GM10847 (cell line): ENCODE results near the gene SPATA19.

Experiments used
- POLR2A ChIP-seq: IDR thresholded peaks from 2 replicates; pipeline ENCODE4 v1.6.1; 2011; ENCODE audit not compliant: insufficient read length; ENCODE audit errors: extremely low read depth

Gene SPATA19

GRCh38 chr11:133845413-133845812 lies at the start of gene SPATA19:
TSS of gene SPATA19 (minus strand) at chr11:133845513. CDS start at chr11:133845446, 67 bp downstream.
- TF ChIP-seq POLR2A = no peak

GRCh38 chr11:133895061-133895479 lies 49.8 kb upstream of the SPATA19 start:
- no peak for TF ChIP-seq POLR2A

GRCh38 chr11:133893381-133893780 lies 48.1 kb upstream of the SPATA19 start:
- TF ChIP-seq POLR2A = no peak

DNA sequence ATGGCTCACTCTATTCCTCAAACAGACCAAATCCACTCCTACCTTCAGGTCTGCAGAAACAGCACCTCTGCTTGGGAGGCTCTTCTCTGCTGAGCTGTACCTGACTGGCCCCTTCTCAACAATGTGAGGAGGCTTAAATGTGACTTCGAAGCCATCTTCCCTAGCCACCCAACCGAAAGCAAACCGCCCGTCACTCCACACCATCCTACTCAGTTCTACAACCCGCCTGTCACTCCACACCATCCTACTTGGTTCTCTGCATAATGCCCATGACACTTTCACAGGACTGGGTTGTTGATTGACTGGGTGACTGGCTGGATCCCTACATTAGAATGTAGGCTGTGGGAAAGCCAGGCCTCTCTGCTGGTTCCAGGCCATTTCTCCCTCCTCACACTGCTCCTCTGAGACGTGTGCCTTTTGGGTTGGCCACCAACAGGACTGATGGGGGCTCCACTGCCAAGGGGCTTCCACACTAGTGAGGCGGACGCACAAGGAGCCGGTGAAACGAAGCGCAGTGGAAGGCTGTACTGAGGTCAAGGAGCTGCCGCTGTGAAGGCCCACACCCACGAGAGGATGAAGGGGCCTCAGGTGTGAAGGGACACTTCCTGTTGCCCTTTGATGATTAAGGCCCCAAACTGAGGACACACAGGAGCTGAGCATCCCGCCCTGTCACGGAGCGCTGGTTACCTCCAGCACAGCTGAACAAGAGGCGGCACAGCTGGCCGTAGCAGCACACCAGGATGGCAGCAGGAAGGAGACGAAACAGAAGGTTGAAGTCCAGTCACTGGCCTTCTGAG lies 47.5 kb upstream of the SPATA19 start:
- no peak for TF ChIP-seq POLR2A

GRCh38 chr11:133892126-133892525 lies 46.8 kb upstream of the SPATA19 start:
- no peak for TF ChIP-seq POLR2A

- no peak for TF ChIP-seq POLR2A
Observed at GRCh38 chr11:133889893-133890292, 44.6 kb upstream of the SPATA19 start.

GRCh38 chr11:133889188-133889587 lies 43.9 kb upstream of the SPATA19 start:
- no peak for TF ChIP-seq POLR2A

- no peak for TF ChIP-seq POLR2A
Observed at GRCh38 chr11:133887692-133888332, 42.5 kb upstream of the SPATA19 start.

GRCh38 chr11:133886029-133886428 lies 40.7 kb upstream of the SPATA19 start:
- no peak for TF ChIP-seq POLR2A

- TF ChIP-seq POLR2A = no peak
Observed at GRCh38 chr11:133872160-133872559, 26.8 kb upstream of the SPATA19 start.

GRCh38 chr11:133867456-133867855 lies 22.1 kb upstream of the SPATA19 start:
- TF ChIP-seq POLR2A = no peak

- TF ChIP-seq POLR2A = no peak
Observed at GRCh38 chr11:133865466-133865865, 20.2 kb upstream of the SPATA19 start.

- TF ChIP-seq POLR2A = no peak
Observed at GRCh38 chr11:133864756-133865155, 19.4 kb upstream of the SPATA19 start.

- TF ChIP-seq POLR2A = no peak
Observed at GRCh38 chr11:133860151-133860550, 14.8 kb upstream of the SPATA19 start.

DNA sequence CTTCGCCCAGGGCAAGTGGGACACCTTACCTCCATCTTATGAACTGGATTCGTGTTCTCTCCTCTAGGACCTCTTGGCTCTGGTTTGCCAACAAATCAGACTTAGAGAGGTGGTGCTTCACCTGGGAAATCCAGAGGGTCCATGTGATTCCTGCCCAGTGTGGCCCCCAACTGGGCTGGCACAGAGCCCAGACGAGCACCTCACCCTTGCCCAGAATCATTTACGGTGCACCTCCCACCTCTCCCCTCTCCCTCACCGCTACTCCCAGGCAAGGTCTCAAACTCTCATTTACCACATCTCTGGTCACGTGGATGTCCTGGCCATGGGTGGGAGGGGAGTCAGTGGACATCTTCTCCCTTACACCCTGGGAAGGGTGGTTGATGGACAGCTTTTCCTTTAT lies 1.1 kb downstream of the SPATA19 start:
- TF ChIP-seq POLR2A = no peak

DNA sequence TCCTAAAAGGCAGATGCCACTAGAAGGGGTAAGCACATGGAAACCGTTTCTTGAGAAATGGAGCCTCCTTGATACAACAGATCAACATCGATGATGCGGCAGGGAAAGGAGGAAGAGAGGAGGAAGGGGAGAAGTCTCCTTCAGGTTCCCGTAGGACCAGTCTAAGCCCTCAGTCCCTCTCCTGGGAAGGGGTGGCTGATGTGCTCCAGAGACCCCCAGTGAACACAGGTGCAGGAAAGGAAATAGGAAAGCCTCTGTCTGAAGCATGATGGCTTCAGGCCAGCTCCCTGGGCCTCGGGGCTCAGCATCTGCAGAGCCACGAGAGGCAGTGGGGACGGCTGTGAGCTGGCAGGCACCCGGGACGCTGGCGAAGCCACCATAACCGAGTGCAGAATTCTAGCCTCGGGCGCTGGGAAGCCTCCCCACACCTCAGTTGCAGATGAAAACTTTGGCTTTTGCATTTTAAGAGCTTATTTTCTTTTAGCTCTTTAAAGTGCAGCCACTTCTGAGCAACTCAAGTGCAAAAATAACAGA lies 1.8 kb downstream of the SPATA19 start:
- no peak for TF ChIP-seq POLR2A
